ENCODE measurements around the gene AIF1L. TPM values are rescaled to one million over a fixed set of nuclear protein-coding genes. Genes with fewer than 3 reads are reported as not detected.
"Not testable (repeated sequence)": the region's sequence is repeated elsewhere in the genome, so short reads cannot be mapped to it uniquely, and the experiment has no call there.

AIF1L gene
- total RNA-seq, 1 experiment from 2014 or later: 23.7 TPM

GRCh38 chr9:131112374-131113154 lies 16.2 kb downstream of the AIF1L start:
- Histone ChIP-seq H3K79me2 (ENCODE audit: low read length) (no peaks in the 10 kb centered on the region), H3K27me3 (ENCODE audit: low read length) (no peaks in the 10 kb centered on the region), H3K9ac (ENCODE audit: low read length) (no peak overlapping the region), H3K36me3 (ENCODE audit: low read depth, low read length) (no peaks in the 10 kb centered on the region), H3K27ac (ENCODE audit: low read length) (no peak overlapping the region), H3K9me3 (ENCODE audit: low read length) (no peaks in the 10 kb centered on the region), H3K4me3 (ENCODE audit: low read length) (no peak overlapping the region), H3K4me2 (ENCODE audit: low read length) (no peak overlapping the region), H2AFZ (ENCODE audit: low read length) (no peak overlapping the region), H3K9me2 (replicated peaks; ENCODE audit: low read length) (no peaks in the 10 kb centered on the region), H3F3A (ENCODE audit: low read length, unreplicated experiment) (no peaks in the 10 kb centered on the region), H3K4me1 (ENCODE audit: insufficient read depth, low read length) (no peaks in the 10 kb centered on the region), H4K20me1 (ENCODE audit: low read length) (no peaks in the 10 kb centered on the region)
- TF ChIP-seq EZH2phosphoT487 (IDR thresholded peaks at IDR 0.05; ENCODE audit: borderline replicate concordance, low read length) (no peak), EZH2 (IDR thresholded peaks at IDR 0.05; ENCODE audit: low read length, unreplicated experiment) (no peak)
- TF ChIP-seq, protein P1, sequence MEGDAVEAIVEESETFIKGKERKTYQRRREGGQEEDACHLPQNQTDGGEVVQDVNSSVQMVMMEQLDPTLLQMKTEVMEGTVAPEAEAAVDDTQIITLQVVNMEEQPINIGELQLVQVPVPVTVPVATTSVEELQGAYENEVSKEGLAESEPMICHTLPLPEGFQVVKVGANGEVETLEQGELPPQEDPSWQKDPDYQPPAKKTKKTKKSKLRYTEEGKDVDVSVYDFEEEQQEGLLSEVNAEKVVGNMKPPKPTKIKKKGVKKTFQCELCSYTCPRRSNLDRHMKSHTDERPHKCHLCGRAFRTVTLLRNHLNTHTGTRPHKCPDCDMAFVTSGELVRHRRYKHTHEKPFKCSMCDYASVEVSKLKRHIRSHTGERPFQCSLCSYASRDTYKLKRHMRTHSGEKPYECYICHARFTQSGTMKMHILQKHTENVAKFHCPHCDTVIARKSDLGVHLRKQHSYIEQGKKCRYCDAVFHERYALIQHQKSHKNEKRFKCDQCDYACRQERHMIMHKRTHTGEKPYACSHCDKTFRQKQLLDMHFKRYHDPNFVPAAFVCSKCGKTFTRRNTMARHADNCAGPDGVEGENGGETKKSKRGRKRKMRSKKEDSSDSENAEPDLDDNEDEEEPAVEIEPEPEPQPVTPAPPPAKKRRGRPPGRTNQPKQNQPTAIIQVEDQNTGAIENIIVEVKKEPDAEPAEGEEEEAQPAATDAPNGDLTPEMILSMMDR (conservative IDR thresholded peaks at IDR 0.05; ENCODE audit: low read depth, low read length): no peak
- CTCF ChIA-PET: no interaction called here
- DNase-seq: no peak
- no TSS peak for BruUV-seq (replicated peaks)
- POLR2A ChIA-PET (ENCODE audit: unreplicated experiment): no interaction called here
- ATAC-seq: no peak
- intact Hi-C loops (cut with micrococcal nuclease): no loop called here

DNA sequence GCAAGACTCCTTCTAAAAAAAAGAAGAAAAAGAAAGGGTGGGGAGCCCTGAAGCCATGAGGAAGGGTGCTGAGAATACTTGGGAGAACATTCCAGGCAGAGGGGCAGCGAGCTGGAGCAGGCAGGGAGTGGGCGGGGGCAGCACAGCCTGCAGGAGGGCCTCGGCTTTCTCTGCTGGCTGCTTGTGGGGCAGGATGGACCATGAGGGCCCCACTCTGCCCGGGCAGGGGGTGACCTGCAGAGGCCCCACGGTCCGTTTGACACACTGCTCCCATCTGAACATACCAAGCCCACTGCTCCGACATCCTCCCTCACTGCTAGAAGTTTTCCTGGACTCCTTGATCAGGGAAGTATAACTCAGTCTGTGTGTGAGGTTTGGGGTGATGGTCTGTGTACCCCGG lies 17.3 kb downstream of the AIF1L start:
- TF ChIP-seq, protein P1 (conservative IDR thresholded peaks at IDR 0.05; ENCODE audit: low read depth, low read length): no peak
- TF ChIP-seq EZH2phosphoT487 (IDR thresholded peaks at IDR 0.05; ENCODE audit: borderline replicate concordance, low read length): no peak
- TF ChIP-seq EZH2 (IDR thresholded peaks at IDR 0.05; ENCODE audit: low read length, unreplicated experiment): no peak
- intact Hi-C loops (cut with micrococcal nuclease): no loop called here
- Histone ChIP-seq H3K9me2 (replicated peaks; ENCODE audit: low read length) (no peaks in the 10 kb centered on the region), H3K36me3 (ENCODE audit: low read depth, low read length) (no peaks in the 10 kb centered on the region), H3F3A (ENCODE audit: low read length, unreplicated experiment) (no peaks in the 10 kb centered on the region), H4K20me1 (ENCODE audit: low read length) (no peaks in the 10 kb centered on the region), H3K27ac (ENCODE audit: low read length) (no peak overlapping the region), H2AFZ (ENCODE audit: low read length) (no peak overlapping the region), H3K4me1 (ENCODE audit: insufficient read depth, low read length) (no peaks in the 10 kb centered on the region), H3K27me3 (ENCODE audit: low read length) (no peaks in the 10 kb centered on the region), H3K4me3 (ENCODE audit: low read length) (no peak overlapping the region), H3K9me3 (ENCODE audit: low read length) (no peaks in the 10 kb centered on the region), H3K9ac (ENCODE audit: low read length) (no peak overlapping the region), H3K4me2 (ENCODE audit: low read length) (no peak overlapping the region), H3K79me2 (ENCODE audit: low read length) (no peaks in the 10 kb centered on the region)
- POLR2A ChIA-PET (ENCODE audit: unreplicated experiment): no interaction called here
- CTCF ChIA-PET: no interaction called here
- ATAC-seq (no peak), DNase-seq (no peak)
- BruUV-seq (replicated peaks): no TSS peak

DNA sequence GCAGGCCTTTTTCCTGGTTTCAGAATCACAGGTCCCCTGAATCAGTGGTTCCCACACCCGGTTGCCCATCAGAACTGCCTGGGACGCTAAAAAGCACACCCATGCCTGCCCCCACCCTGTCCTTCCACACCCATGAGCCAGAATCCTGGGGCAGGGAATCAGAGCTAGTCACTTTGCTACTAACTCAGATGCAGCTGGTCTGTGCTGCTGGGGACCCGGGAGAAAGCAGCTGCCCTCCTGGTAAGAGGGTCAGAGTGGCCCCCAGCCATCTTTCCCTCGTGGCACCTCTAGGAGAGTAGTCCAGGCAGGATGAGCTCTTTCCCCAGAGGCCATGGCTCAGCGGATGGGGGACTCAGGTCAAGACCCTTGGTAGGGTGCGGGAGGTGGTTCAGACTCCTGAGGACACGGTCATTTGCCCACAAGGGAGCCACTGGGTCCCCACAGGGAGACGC lies 17.8 kb downstream of the AIF1L start:
- no peak overlapping the region for H3K4me2 ChIP-seq (ENCODE audit: low read length)
- no TSS peak for BruUV-seq (replicated peaks)
- TF ChIP-seq EZH2 (IDR thresholded peaks at IDR 0.05; ENCODE audit: low read length, unreplicated experiment): no peak
- DNase-seq (no peak), ATAC-seq (no peak)
- H2AFZ ChIP-seq (ENCODE audit: low read length): no peak overlapping the region
- H3K27ac ChIP-seq (ENCODE audit: low read length): no peak overlapping the region
- no peaks in the 10 kb centered on the region for H4K20me1 ChIP-seq (ENCODE audit: low read length)
- H3F3A ChIP-seq (ENCODE audit: low read length, unreplicated experiment): no peaks in the 10 kb centered on the region
- intact Hi-C loops (cut with micrococcal nuclease): no loop called here
- CTCF ChIA-PET: no interaction called here
- no peaks in the 10 kb centered on the region for H3K4me1 ChIP-seq (ENCODE audit: insufficient read depth, low read length)
- POLR2A ChIA-PET (ENCODE audit: unreplicated experiment): no interaction called here
- H3K9me3 ChIP-seq (ENCODE audit: low read length): no peaks in the 10 kb centered on the region
- H3K9ac ChIP-seq (ENCODE audit: low read length): no peak overlapping the region
- H3K36me3 ChIP-seq (ENCODE audit: low read depth, low read length): no peaks in the 10 kb centered on the region
- H3K4me3 ChIP-seq (ENCODE audit: low read length): no peak overlapping the region
- H3K27me3 ChIP-seq (ENCODE audit: low read length): no peaks in the 10 kb centered on the region
- H3K79me2 ChIP-seq (ENCODE audit: low read length): no peaks in the 10 kb centered on the region
- H3K9me2 ChIP-seq (replicated peaks; ENCODE audit: low read length): no peaks in the 10 kb centered on the region

DNA sequence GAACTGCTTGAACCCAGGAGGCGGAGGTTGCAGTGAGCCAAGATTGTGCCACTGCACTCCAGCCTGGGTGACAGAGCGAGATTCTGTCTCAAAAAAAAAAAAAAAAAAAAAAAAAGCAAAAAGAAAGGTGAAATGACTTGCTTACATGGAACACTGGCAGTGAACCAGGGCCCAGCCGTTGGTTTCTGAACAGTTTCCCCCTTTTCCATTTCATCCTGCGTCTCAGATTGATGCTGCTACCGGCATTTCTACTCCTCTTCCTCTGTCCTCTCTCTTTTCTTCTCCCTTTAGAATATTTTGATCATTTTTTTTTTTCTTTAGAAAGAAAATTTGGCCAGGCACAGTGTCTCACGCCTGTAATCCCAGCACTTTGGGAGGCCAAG lies 19.0 kb downstream of the AIF1L start:
- H3K4me3 ChIP-seq (ENCODE audit: low read length); POLR2A ChIA-PET (ENCODE audit: unreplicated experiment); H3K27me3 ChIP-seq (ENCODE audit: low read length); CTCF ChIA-PET; H3K9ac ChIP-seq (ENCODE audit: low read length); intact Hi-C loops (cut with micrococcal nuclease); H4K20me1 ChIP-seq (ENCODE audit: low read length); BruUV-seq (replicated peaks); ATAC-seq; H2AFZ ChIP-seq (ENCODE audit: low read length); H3K4me2 ChIP-seq (ENCODE audit: low read length); H3K4me1 ChIP-seq (ENCODE audit: insufficient read depth, low read length); H3K27ac ChIP-seq (ENCODE audit: low read length); DNase-seq; H3K36me3 ChIP-seq (ENCODE audit: low read depth, low read length); H3K9me3 ChIP-seq (ENCODE audit: low read length); H3K9me2 ChIP-seq (replicated peaks; ENCODE audit: low read length); H3K79me2 ChIP-seq (ENCODE audit: low read length); H3F3A ChIP-seq (ENCODE audit: low read length, unreplicated experiment): not testable (repeated sequence)

Measured in PC-3 (cell line).